GM20431 (cell line): ENCODE measurements around the gene PET117.
"Not testable (repeated sequence)": the region's sequence is repeated elsewhere in the genome, so short reads cannot be mapped to it uniquely, and the experiment has no call there.

Experiments
- in situ Hi-C: fragments of 300-500 bp; cut with MseI, MboI; formaldehyde crosslinking; loops from one replicate; pipeline ENCODE4 v1.15.0; 2020; ENCODE audit warnings: low sequenced_read_pairs; ENCODE audit not compliant: unreplicated experiment

Gene PET117

DNA sequence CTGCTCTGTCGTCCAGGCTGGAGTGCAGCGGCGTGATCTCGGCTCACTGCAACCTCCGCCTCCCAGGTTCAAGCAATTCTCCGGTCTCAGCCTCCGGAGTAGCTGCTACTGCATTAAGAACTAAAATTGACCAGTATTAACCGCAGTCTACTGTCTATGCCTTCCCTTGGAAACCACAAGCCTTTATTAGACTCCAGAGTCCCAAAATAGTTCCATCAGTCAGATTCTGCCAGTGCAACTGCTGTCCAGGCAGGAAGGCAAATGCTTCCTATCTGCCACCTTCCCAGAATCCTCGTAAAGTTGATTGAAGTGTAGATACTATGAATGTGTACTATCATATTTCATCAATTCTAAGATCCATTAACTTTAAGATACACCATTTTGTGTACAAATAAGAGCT lies 16.7 kb downstream of the PET117 start:
- in situ Hi-C loops, result no loop called here

GRCh38 chr20:18156045-18156444 lies 18.4 kb downstream of the PET117 start:
- in situ Hi-C loops, result no loop called here

- in situ Hi-C loops, result no loop called here
Measured at GRCh38 chr20:18164356-18164755, 26.7 kb downstream of the PET117 start.

DNA sequence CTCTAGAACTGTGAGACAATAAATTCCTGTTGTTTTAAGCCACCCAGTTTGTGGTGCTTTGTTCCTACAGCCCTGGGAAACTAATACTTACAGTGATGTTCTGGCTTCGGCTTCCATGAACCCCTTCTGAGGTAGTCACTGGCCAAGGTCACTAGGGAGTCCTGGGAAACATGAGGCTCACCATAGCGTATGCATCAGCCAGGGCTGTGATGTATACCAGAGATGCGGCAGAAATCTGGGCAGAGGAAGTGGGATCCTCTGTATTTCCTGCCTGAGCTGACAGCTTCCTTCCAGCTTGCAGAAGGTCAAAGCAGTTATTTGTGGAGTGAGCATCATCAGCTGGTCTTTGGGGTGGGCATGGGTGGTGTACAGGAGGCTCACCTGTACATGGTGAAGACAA lies 27.9 kb downstream of the PET117 start:
- in situ Hi-C loops, result no loop called here

DNA sequence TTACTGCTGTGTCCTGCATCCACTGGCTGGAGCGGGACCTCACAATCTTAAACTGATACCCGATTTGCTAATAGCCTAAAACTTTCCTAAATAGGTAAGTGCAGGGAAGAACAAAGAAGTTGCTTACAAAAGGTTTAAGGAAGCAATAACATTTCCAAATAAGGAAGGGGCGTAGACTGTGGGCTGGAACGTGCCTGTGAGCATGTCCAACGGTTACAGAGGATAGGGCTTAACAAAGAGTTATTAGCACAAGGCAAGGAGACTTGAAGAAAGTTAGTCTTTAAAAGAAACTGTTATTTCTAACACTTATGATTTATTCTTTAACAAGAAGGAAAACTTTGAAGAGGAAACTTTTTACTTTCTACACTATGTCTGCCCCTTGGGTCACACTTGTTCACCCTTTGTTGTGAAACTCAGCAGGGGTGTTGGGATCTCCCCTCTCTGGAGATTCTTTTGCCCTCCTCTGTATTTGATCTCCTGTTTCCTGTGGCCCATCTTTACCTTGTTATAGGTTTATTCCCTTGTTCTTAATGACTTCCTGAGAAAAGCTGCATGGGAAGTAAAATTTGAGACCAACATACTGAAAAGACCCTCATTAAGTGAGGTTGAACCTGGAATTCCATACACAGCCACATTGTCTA lies 28.7 kb downstream of the PET117 start:
- in situ Hi-C loops, result no loop called here

DNA sequence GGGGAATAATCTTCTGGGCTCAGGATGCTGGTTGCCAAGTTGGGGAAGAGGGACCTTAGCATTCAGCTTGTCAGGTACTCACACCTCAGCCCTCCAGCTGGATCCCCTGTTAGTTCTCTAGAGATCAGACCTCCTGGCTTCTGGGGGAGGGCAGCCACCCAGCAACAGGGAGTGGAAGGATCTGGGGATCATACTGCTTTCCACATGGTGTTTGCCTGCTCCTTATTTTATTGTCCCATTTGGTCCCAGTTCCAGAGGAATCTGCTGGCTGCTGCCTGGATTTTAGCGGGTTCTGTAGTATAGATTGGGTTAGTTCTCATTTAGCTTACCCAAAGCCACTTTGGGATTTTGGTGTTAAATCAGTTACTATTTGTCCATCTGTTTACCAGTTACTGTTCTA lies 29.3 kb downstream of the PET117 start:
- in situ Hi-C loops, result no loop called here

DNA sequence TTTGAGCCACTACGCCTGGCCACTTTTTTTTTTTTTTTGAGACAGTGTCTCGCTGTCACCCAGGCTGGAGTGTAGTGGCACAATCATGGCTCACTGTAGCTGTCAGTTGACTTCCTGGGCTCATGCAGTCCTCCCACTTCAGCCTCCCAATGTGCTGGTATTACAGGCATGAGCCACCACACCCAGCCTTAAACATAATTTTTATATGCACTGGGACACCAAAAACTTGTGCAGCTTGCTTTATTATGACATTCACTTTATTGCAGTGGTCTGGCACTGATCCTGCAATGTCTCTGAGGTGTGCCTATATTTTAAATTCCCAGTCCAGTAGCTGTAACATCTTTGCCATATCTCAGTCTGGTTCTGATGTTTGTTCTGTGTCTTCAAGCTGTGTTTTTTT lies 34.7 kb downstream of the PET117 start:
- in situ Hi-C loops, result no loop called here

- in situ Hi-C loops, result no loop called here
Measured at GRCh38 chr20:18174906-18175683, 37.4 kb downstream of the PET117 start.

DNA sequence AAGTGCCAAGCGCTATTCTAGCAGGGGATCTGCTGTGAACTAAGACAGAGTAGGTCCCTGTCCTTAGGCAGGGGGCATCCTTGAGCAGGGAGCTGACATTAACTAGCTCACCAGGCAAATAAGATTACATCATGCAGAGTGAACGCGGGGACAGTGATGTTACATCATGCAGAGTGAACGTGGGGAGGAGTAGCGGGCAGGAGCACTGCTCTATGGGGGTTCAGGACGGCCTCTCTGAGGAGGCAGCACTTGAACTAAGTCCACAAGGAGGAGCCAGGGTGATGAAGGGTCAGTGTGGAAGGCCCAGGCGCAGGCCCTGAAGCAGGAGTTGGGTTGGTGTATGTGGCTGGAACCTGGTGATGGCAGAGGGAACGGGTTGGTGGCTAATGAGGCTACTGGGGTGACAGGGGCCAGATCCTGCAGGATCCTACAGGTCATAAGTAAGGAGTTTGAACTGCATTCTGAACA lies 38.7 kb downstream of the PET117 start:
- in situ Hi-C loops, result no loop called here

- in situ Hi-C loops, result not testable (repeated sequence)
Measured at GRCh38 chr20:18180366-18180765, 42.7 kb downstream of the PET117 start.

DNA sequence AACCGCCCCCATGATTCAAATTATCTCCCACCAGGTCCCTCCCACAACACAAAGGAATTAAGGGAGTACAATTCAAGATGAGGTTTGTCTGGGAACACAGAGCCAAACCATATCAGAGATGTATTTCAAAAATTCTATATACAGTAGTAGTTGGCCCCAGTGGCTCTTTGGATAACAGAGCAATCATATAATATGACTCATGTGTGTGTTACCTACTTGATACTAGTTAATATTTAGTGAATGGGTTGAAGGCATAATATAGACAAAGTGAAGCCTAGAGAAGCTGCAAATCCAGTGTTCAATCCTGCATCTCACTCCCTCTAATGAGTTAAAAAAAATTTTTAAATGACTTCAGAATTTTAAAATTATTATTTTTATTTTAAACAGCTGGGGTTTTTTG lies 43.2 kb downstream of the PET117 start:
- in situ Hi-C loops, result no loop called here

GRCh38 chr20:18187020-18187419 lies 49.4 kb downstream of the PET117 start:
- in situ Hi-C loops, result no loop called here

GRCh38 chr20:18188434-18188833 lies 50.8 kb downstream of the PET117 start:
- in situ Hi-C loops, result no loop called here

- in situ Hi-C loops, result no loop called here
Measured at GRCh38 chr20:18190338-18191233, 52.9 kb downstream of the PET117 start.

DNA sequence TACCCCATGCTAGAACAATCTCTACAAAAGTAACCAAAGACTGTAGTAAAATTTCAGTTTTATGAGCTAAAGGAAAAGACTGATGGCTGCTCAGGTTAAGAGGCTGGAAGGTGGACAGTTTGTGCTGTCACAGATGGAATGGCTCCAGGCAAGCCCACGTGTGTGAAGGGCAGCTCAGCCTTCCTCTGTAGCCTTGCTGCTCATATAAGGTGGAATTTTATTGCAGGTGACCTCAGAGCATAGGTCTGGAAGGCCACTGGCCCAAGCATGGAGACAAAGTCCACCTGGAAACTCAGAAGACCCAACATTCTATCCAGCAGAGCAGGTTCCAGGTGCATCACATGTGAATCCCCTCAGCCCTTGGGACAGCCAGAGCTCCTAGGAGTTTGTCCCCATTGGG lies 53.6 kb downstream of the PET117 start:
- in situ Hi-C loops, result no loop called here
